ENCODE results near the gene FOXO3. TPM values are rescaled to one million over a fixed set of nuclear protein-coding genes. Genes with fewer than 3 reads are reported as not detected.

Gene FOXO3
- total RNA-seq, 1 donor from 2014 or later = 34.6 TPM

GRCh38 chr6:108652375-108652774 lies 91.7 kb downstream of the FOXO3 start:
- no peak overlapping the region for H3K27ac Mint-ChIP-seq (ENCODE audit: unreplicated experiment)
- TF ChIP-seq CTCF (IDR thresholded peaks at IDR 0.05; ENCODE audit: unreplicated experiment) = no peak
- no peaks in the 10 kb centered on the region for H3K27me3 Mint-ChIP-seq (ENCODE audit: unreplicated experiment)
- H3K4me1 Mint-ChIP-seq (ENCODE audit: unreplicated experiment) = no peaks in the 10 kb centered on the region
- H3K4me3 Mint-ChIP-seq (ENCODE audit: unreplicated experiment) = no peak overlapping the region
- no peaks in the 10 kb centered on the region for H3K9me3 Mint-ChIP-seq (ENCODE audit: unreplicated experiment)
- H3K36me3 Mint-ChIP-seq (ENCODE audit: low read depth, unreplicated experiment) = no peaks in the 10 kb centered on the region
- no peak for DNase-seq (ENCODE audit: low spot score)

- H3K9me3 Mint-ChIP-seq (ENCODE audit: unreplicated experiment) = no peaks in the 10 kb centered on the region
- H3K4me3 Mint-ChIP-seq (ENCODE audit: unreplicated experiment) = no peak overlapping the region
- H3K36me3 Mint-ChIP-seq (ENCODE audit: low read depth, unreplicated experiment) = no peaks in the 10 kb centered on the region
- no peak overlapping the region for H3K27ac Mint-ChIP-seq (ENCODE audit: unreplicated experiment)
- H3K4me1 Mint-ChIP-seq (ENCODE audit: unreplicated experiment) = no peaks in the 10 kb centered on the region
- no peaks in the 10 kb centered on the region for H3K27me3 Mint-ChIP-seq (ENCODE audit: unreplicated experiment)
- no peak for TF ChIP-seq CTCF (IDR thresholded peaks at IDR 0.05; ENCODE audit: unreplicated experiment)
- DNase-seq (ENCODE audit: low spot score) = no peak
These were observed 93.2 kb downstream of the FOXO3 start for GRCh38 chr6:108653949-108654348.

- TF ChIP-seq CTCF (IDR thresholded peaks at IDR 0.05; ENCODE audit: unreplicated experiment) = no peak
- Mint-ChIP-seq H3K27ac (ENCODE audit: unreplicated experiment) (no peak overlapping the region), H3K9me3 (ENCODE audit: unreplicated experiment) (no peaks in the 10 kb centered on the region), H3K4me3 (ENCODE audit: unreplicated experiment) (no peak overlapping the region), H3K4me1 (ENCODE audit: unreplicated experiment) (no peaks in the 10 kb centered on the region), H3K27me3 (ENCODE audit: unreplicated experiment) (no peaks in the 10 kb centered on the region), H3K36me3 (ENCODE audit: low read depth, unreplicated experiment) (no peaks in the 10 kb centered on the region)
- no peak for DNase-seq (ENCODE audit: low spot score)
These were observed 93.9 kb downstream of the FOXO3 start for GRCh38 chr6:108654465-108655106.

- no peak overlapping the region for H3K4me3 Mint-ChIP-seq (ENCODE audit: unreplicated experiment)
- H3K9me3 Mint-ChIP-seq (ENCODE audit: unreplicated experiment) = no peaks in the 10 kb centered on the region
- peak overlapping the region; percentile 59 for H3K27ac Mint-ChIP-seq (ENCODE audit: unreplicated experiment)
- H3K27me3 Mint-ChIP-seq (ENCODE audit: unreplicated experiment) = no peaks in the 10 kb centered on the region
- no peak for DNase-seq (ENCODE audit: low spot score)
- no peaks in the 10 kb centered on the region for H3K36me3 Mint-ChIP-seq (ENCODE audit: low read depth, unreplicated experiment)
- no peak for TF ChIP-seq CTCF (IDR thresholded peaks at IDR 0.05; ENCODE audit: unreplicated experiment)
- no peaks in the 10 kb centered on the region for H3K4me1 Mint-ChIP-seq (ENCODE audit: unreplicated experiment)
These were observed 95.3 kb downstream of the FOXO3 start for GRCh38 chr6:108655806-108656651.

- H3K27me3 Mint-ChIP-seq (ENCODE audit: unreplicated experiment) = no peaks in the 10 kb centered on the region
- H3K27ac Mint-ChIP-seq (ENCODE audit: unreplicated experiment) = no peak overlapping the region
- H3K4me1 Mint-ChIP-seq (ENCODE audit: unreplicated experiment) = no peaks in the 10 kb centered on the region
- DNase-seq (ENCODE audit: low spot score) = no peak
- no peaks in the 10 kb centered on the region for H3K36me3 Mint-ChIP-seq (ENCODE audit: low read depth, unreplicated experiment)
- TF ChIP-seq CTCF (IDR thresholded peaks at IDR 0.05; ENCODE audit: unreplicated experiment) = no peak
- H3K9me3 Mint-ChIP-seq (ENCODE audit: unreplicated experiment) = no peaks in the 10 kb centered on the region
- H3K4me3 Mint-ChIP-seq (ENCODE audit: unreplicated experiment) = no peak overlapping the region
These were observed 96.1 kb downstream of the FOXO3 start for GRCh38 chr6:108656836-108657235.

All from endothelial cell (in vitro differentiated cells).